ENCODE results near the gene IGSF11.
"Not testable (repeated sequence)": the region's sequence is repeated elsewhere in the genome, so short reads cannot be mapped to it uniquely, and the experiment has no call there.

Gene IGSF11

GRCh38 chr3:118882353-118882947 is 152.2 kb downstream of the IGSF11 start:
- peak; percentile 77 for TF ChIP-seq CTCF (IDR thresholded peaks at IDR 0.05)
- H3K27ac Mint-ChIP-seq = no peak overlapping the region

GRCh38 chr3:118868051-118868450 is 166.6 kb downstream of the IGSF11 start:
- Mint-ChIP-seq H3K4me1 (no peaks in the 10 kb centered on the region), H3K36me3 (ENCODE audit: low read depth) (peaks cover 9% of the 10 kb centered on the region), H3K27ac (no peak overlapping the region), H3K9me3 (peaks cover 27% of the 10 kb centered on the region), H3K4me3 (no peak overlapping the region), H3K27me3 (ENCODE audit: low read depth, poor library complexity) (no peaks in the 10 kb centered on the region)
- DNase-seq = no peak
- TF ChIP-seq CTCF (IDR thresholded peaks at IDR 0.05) = no peak

More at GRCh38 chr3:118882353-118882947, 152.2 kb downstream of the IGSF11 start:
- Mint-ChIP-seq H3K36me3 (ENCODE audit: low read depth) (no peaks in the 10 kb centered on the region), H3K4me3 (no peak overlapping the region), H3K4me1 (peaks cover 13% of the 10 kb centered on the region), H3K9me3 (no peaks in the 10 kb centered on the region), H3K27me3 (ENCODE audit: low read depth, poor library complexity) (peaks cover 7% of the 10 kb centered on the region)
- peak; percentile 76 for DNase-seq

- H3K4me3 Mint-ChIP-seq = no peak overlapping the region
- TF ChIP-seq CTCF (IDR thresholded peaks at IDR 0.05) = no peak
- H3K36me3 Mint-ChIP-seq (ENCODE audit: low read depth) = no peaks in the 10 kb centered on the region
- no peaks in the 10 kb centered on the region for H3K4me1 Mint-ChIP-seq
- H3K9me3 Mint-ChIP-seq = peaks cover 18% of the 10 kb centered on the region
- DNase-seq = peak; percentile 6
- no peak overlapping the region for H3K27ac Mint-ChIP-seq
- H3K27me3 Mint-ChIP-seq (ENCODE audit: low read depth, poor library complexity) = no peaks in the 10 kb centered on the region
Measured at GRCh38 chr3:118863731-118864322, 170.8 kb downstream of the IGSF11 start.

DNA sequence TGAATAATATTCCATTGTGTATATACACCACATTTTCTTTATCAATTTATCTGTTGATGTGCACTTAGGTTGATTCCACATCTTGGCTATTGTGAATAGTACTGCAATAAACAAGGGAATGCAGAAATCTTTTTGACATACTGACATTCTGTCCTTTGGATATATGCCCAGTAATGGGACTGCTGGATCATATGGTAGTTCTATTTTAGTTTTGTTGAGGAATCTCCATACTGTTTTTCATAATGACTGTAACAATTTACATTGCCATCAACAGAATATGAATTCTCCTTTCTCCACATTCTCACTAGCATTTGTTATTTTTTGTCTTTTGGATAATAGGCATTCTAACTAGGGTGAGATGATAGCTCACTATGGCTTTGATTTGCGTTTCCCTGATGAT is 174.7 kb downstream of the IGSF11 start:
- Mint-ChIP-seq H3K9me3 (peaks cover 44% of the 10 kb centered on the region), H3K4me1 (no peaks in the 10 kb centered on the region), H3K36me3 (ENCODE audit: low read depth) (no peaks in the 10 kb centered on the region), H3K27ac (no peak overlapping the region), H3K27me3 (ENCODE audit: low read depth, poor library complexity) (no peaks in the 10 kb centered on the region), H3K4me3 (no peak overlapping the region)
- TF ChIP-seq CTCF (IDR thresholded peaks at IDR 0.05) = no peak
- DNase-seq = no peak

- peaks cover 11% of the 10 kb centered on the region for H3K9me3 Mint-ChIP-seq
- H3K27ac Mint-ChIP-seq; DNase-seq; H3K27me3 Mint-ChIP-seq (ENCODE audit: low read depth, poor library complexity); H3K4me1 Mint-ChIP-seq; H3K4me3 Mint-ChIP-seq; H3K36me3 Mint-ChIP-seq (ENCODE audit: low read depth): not testable (repeated sequence)
Measured at GRCh38 chr3:118851466-118852193, 183.0 kb downstream of the IGSF11 start.

GRCh38 chr3:118850687-118851086 is 184.0 kb downstream of the IGSF11 start:
- TF ChIP-seq CTCF (IDR thresholded peaks at IDR 0.05) = no peak
- Mint-ChIP-seq H3K4me3 (no peak overlapping the region), H3K27ac (no peak overlapping the region), H3K27me3 (ENCODE audit: low read depth, poor library complexity) (peaks cover 11% of the 10 kb centered on the region), H3K36me3 (ENCODE audit: low read depth) (no peaks in the 10 kb centered on the region), H3K9me3 (peaks cover 9% of the 10 kb centered on the region), H3K4me1 (no peaks in the 10 kb centered on the region)
- no peak for DNase-seq

Measured in nephron progenitor cell (in vitro differentiated cells).